K562 (cell line): ENCODE measurements around the gene P2RY8. TPM values are rescaled to one million over a fixed set of nuclear protein-coding genes. Genes with fewer than 3 reads are reported as not detected.
"Not testable (repeated sequence)": the region's sequence is repeated elsewhere in the genome, so short reads cannot be mapped to it uniquely, and the experiment has no call there.

Experiments
- ATAC-seq: fragments of 200-7000 bp; cut with Tn5 transposase; 3 replicates; pipeline ENCODE4 v1.9.1; 2020; ENCODE audit warnings: moderate library complexity
- BruUV-seq: library from RNA; stranded (reverse); fragments of 400-500 nt; replicated peaks from 2 replicates; lab custom pipeline; 2021; lab: Mats Ljungman, UMichigan
- CTCF ChIA-PET: fragments of 300-600 bp; formaldehyde crosslinking; extraction: SDS; loops from one replicate; lab custom pipeline; 2021; ENCODE audit warnings: low intra/inter-chr PET ratio; lab: Yijun Ruan, JAX
- POLR2A ChIA-PET: fragments of 300-600, 350-650 bp; sonication (Branson Sonifier 250); formaldehyde crosslinking; extraction: SDS; loops from one replicate; lab custom pipeline; 2021; ENCODE audit warnings: antibody characterized with exemption, inconsistent platforms; lab: Yijun Ruan, JAX
- DNase-seq, 4 experiments: peaks; one replicate each; pipeline versions ENCODE4 v3.0.0 to v3.0.0-alpha.2; 2011 to 2018; ENCODE audit warnings: low spot score in 3 of 4, mixed read lengths in 3 of 4; ENCODE audit errors: extremely low read depth in 1 of 4
- FAIRE-seq: peaks from 2 replicates; lab custom pipeline; 2011; peaks lifted over from hg19 to GRCh38; lab: Jason Lieb, UNC
- H2AFZ ChIP-seq: 2 replicates; pipeline ENCODE4 v1.6.0; 2011; ENCODE audit warnings: low read depth, low read length, control low read depth, inconsistent platforms
- H3K27ac ChIP-seq: fragments of 200-600 bp; 3 replicates; pipeline ENCODE4 v1.8.0; 2011; ENCODE audit warnings: low read depth, mild to moderate bottlenecking, control low read depth, inconsistent platforms, low read length, moderate library complexity, mixed read lengths; ENCODE audit errors: extremely low read depth
- H3K27me3 ChIP-seq, 2 experiments: fragments of 300-600 bp in 1 of 2; 2 replicates in 1 of 2; 3 replicates in 1 of 2; pipeline versions ENCODE4 v1.6.0 to v1.8.0; 2011; ENCODE audit warnings: inconsistent platforms in 2 of 2, low read length in 2 of 2, mild to moderate bottlenecking in 1 of 2, mixed read lengths in 1 of 2, moderate library complexity in 1 of 2; ENCODE audit not compliant: control insufficient read depth in 2 of 2, insufficient read depth in 2 of 2
- H3K36me3 ChIP-seq: fragments of 300-600 bp; 3 replicates; pipeline ENCODE4 v1.8.0; 2011; ENCODE audit warnings: mild to moderate bottlenecking, low read length, inconsistent platforms; ENCODE audit not compliant: control insufficient read depth, insufficient read depth
- H3K4me1 ChIP-seq, 2 experiments: fragments of 200-600 bp in 1 of 2; replicated peaks in 1 of 2; 2 replicates in 1 of 2; 3 replicates in 1 of 2; pipeline versions ENCODE4 v1.5.1 to v1.8.0; 2011; ENCODE audit warnings: inconsistent platforms in 2 of 2, low read length in 2 of 2, mild to moderate bottlenecking in 1 of 2, mixed read lengths in 1 of 2, moderate library complexity in 1 of 2; ENCODE audit not compliant: control insufficient read depth in 2 of 2, insufficient read depth in 2 of 2
- H3K4me2 ChIP-seq: 2 replicates; pipeline ENCODE4 v1.6.1; 2011; ENCODE audit warnings: low read length, control low read depth, inconsistent platforms, mixed read lengths; ENCODE audit not compliant: insufficient read depth
- H3K4me3 ChIP-seq: fragments of 200-600 bp; sonication (generic), shearing (Covaris generic); 2 replicates; pipeline ENCODE4 v1.5.1; 2016; ENCODE audit warnings: control low read depth, inconsistent platforms
- H3K79me2 ChIP-seq: fragments of 200-600 bp; 3 replicates; pipeline ENCODE4 v1.8.0; 2011; ENCODE audit warnings: low read length, inconsistent platforms; ENCODE audit not compliant: control insufficient read depth, insufficient read depth
- H3K9ac ChIP-seq, 2 experiments: 2 replicates each; pipeline versions ENCODE4 v1.6.0 to v1.6.1; 2011; ENCODE audit warnings: low read depth in 2 of 2, low read length in 2 of 2, control low read depth in 1 of 2, inconsistent platforms in 1 of 2, mild to moderate bottlenecking in 1 of 2, mixed read lengths in 1 of 2; ENCODE audit not compliant: insufficient read depth in 1 of 2
- H3K9me1 ChIP-seq: one replicate; pipeline ENCODE4 v1.6.0; 2011; ENCODE audit warnings: inconsistent platforms, mild to moderate bottlenecking, low read length, moderate library complexity; ENCODE audit not compliant: control insufficient read depth, insufficient read depth
- H3K9me3 ChIP-seq: replicated peaks from 2 replicates; pipeline ENCODE4 v1.5.1; 2011; ENCODE audit warnings: low read depth, low read length, inconsistent platforms; ENCODE audit not compliant: control insufficient read depth, insufficient read depth
- H4K20me1 ChIP-seq: replicated peaks from 2 replicates; pipeline ENCODE4 v1.6.1; 2011; ENCODE audit warnings: low read length, inconsistent platforms, mixed read lengths; ENCODE audit not compliant: control insufficient read depth, insufficient read depth
- MAX ChIP-seq: sonication (generic); formaldehyde crosslinking; IDR thresholded peaks from 2 replicates; pipeline ENCODE4 v1.9.0; 2022; ENCODE audit warnings: mild to moderate bottlenecking, missing genetic modification reagents
- USF1 ChIP-seq: sonication (generic); formaldehyde crosslinking; IDR thresholded peaks from 2 replicates; pipeline ENCODE4 v1.9.0; 2022; ENCODE audit warnings: mild to moderate bottlenecking, missing genetic modification reagents
- YY1 ChIP-seq, 3 experiments: IDR thresholded peaks; 2 replicates each; pipeline ENCODE4 v1.6.1; 2011; ENCODE audit warnings: low read length in 2 of 3, mild to moderate bottlenecking in 2 of 3, moderate library complexity in 2 of 3, borderline replicate concordance in 1 of 3, control low read depth in 1 of 3, low read depth in 1 of 3; ENCODE audit not compliant: insufficient read depth in 3 of 3, insufficient replicate concordance in 2 of 3, control insufficient read depth in 1 of 3, insufficient read length in 1 of 3; ENCODE audit errors: extremely low read depth in 1 of 3
- ZNF143 ChIP-seq: sonication (generic); formaldehyde crosslinking; IDR thresholded peaks from 2 replicates; pipeline ENCODE4 v1.9.0; 2022; ENCODE audit warnings: mild to moderate bottlenecking, missing genetic modification reagents
- WGBS: fragments of 100-300 bp; shearing (Covaris generic); methylation state at CpG from one replicate; pipeline ENCODE4 v1.1.6; 2016; ENCODE audit warnings: low coverage, mixed read lengths; ENCODE audit not compliant: insufficient coverage; ENCODE audit errors: missing lambda C conversion rate; 5-methylcytosine and 5-hydroxymethylcytosine counted together
- in situ Hi-C: fragments of 300-500 bp; cut with MboI; formaldehyde crosslinking; loops from 4 replicates; pipeline ENCODE4 v1.15.0; 2018; ENCODE audit warnings: inconsistent platforms, mixed read lengths
- intact Hi-C: fragments of 100-400 bp; cut with micrococcal nuclease; formaldehyde crosslinking; loops from 2 replicates; pipeline ENCODE4 v1.14.2; 2022
- polyA plus RNA-seq, 8 experiments: library from polyadenylated mRNA; depleted of rRNA in 4 of 8; stranded (reverse) in 5 of 8; unstranded in 3 of 8; fragments of >200 nt; fragmentation: Nextera tagmentation in 2 of 8; fragmentation: Illumina TruSeq in 1 of 8; extraction: Ambion mirVana in 2 of 8; extraction: Trizol in 1 of 8; gene quantifications; 2 replicates each; pipeline versions ENCODE4 v1.2.1 to v1.2.3, GENCODE V29; 2011 to 2014; ENCODE audit warnings: inconsistent platforms in 1 of 8, missing spikeins in 1 of 8
- total RNA-seq, 7 experiments: library from RNA; depleted of rRNA in 6 of 7; stranded (reverse); fragments of >200 nt in 6 of 7; fragmentation: Illumina TruSeq in 2 of 7; extraction: Trizol in 2 of 7; gene quantifications; 2 replicates each; pipeline versions ENCODE4 v1.2.1 to v1.2.3, GENCODE V29; 2011 to 2021; ENCODE audit warnings: low replicate concordance in 1 of 7

P2RY8 gene
- total and polyA plus RNA-seq, 9 of the 15 experiments (the other 6 are each of a cell fraction or from before 2014, with no cell fraction given), result 0.04 to 0.69 (median 0.08) TPM; not detected in 3

GRCh38 chrX:1448573-1449001 is 88.4 kb downstream of the P2RY8 start:
- H3K27me3 ChIP-seq, H3K4me1 ChIP-seq, BruUV-seq, H3K36me3 ChIP-seq, in situ Hi-C loops, H3K9me3 ChIP-seq, POLR2A ChIA-PET, H3K27ac ChIP-seq, intact Hi-C loops, ATAC-seq, CTCF ChIA-PET, FAIRE-seq, H4K20me1 ChIP-seq, H2AFZ ChIP-seq, DNase-seq, H3K4me2 ChIP-seq, H3K9ac ChIP-seq, H3K9me1 ChIP-seq, H3K4me3 ChIP-seq: not testable (repeated sequence)
- TF ChIP-seq MAX, result 0 out of 2 replicates have a peak, but pooled peaks have one; percentile 32
- 0 out of 2 replicates have a peak, but pooled peaks have one; percentile 25 for TF ChIP-seq USF1 (CRISPR knock-in tag)
- peak; percentile 41; the same call in 1 of the 2 replicates for TF ChIP-seq ZNF143 (CRISPR knock-in tag)
- peak in 2 of 3 experiments; percentile 43 to 55 for TF ChIP-seq YY1 (IDR thresholded peaks at IDR 0.05; ENCODE audit: borderline replicate concordance in 1 of 3, control insufficient read depth in 1 of 3, extremely low read depth in 1 of 3, insufficient read depth in 3 of 3, insufficient read length in 1 of 3, insufficient replicate concordance in 2 of 3, low read depth in 1 of 3, low read length in 2 of 3)
- H3K79me2 ChIP-seq, result peaks cover 16% of the 10 kb centered on the region
- WGBS, result 97% methylated on average over 5 of the region's 5 CpGs
